GM21515 (cell line): Measurements from ENCODE around the gene RAPGEF3.

Source experiments
- ATAC-seq: cut with Tn5 transposase; IDR thresholded peaks from one replicate; pipeline ENCODE4 v1.9.1; 2021; ENCODE audit not compliant: unreplicated experiment

RAPGEF3 gene

GRCh38 chr12:47725893-47726292, 32.8 kb downstream of the RAPGEF3 start:
- ATAC-seq = peak; percentile 77

GRCh38 chr12:47725091-47725772, 33.4 kb downstream of the RAPGEF3 start, which contains the start of gene ENDOU:
Gene ENDOU (minus strand): TSS chr12:47725490. CDS start chr12:47725413, 77 bp downstream.
- ATAC-seq = no peak

- ATAC-seq = no peak
Measured at GRCh38 chr12:47722941-47723631, 35.6 kb downstream of the RAPGEF3 start.

- ATAC-seq = no peak
Measured at GRCh38 chr12:47722136-47722834, 36.4 kb downstream of the RAPGEF3 start.

- no peak for ATAC-seq
Measured at GRCh38 chr12:47721431-47721973, 37.2 kb downstream of the RAPGEF3 start.

GRCh38 chr12:47718531-47718930, 40.1 kb downstream of the RAPGEF3 start:
- no peak for ATAC-seq

- no peak for ATAC-seq
Measured at GRCh38 chr12:47717443-47718193, 41.1 kb downstream of the RAPGEF3 start.

- ATAC-seq = no peak
Measured at GRCh38 chr12:47717046-47717442, 41.6 kb downstream of the RAPGEF3 start.

GRCh38 chr12:47715877-47716548, 42.7 kb downstream of the RAPGEF3 start:
- no peak for ATAC-seq

GRCh38 chr12:47715393-47715876, 43.2 kb downstream of the RAPGEF3 start:
- peak; percentile 71 for ATAC-seq

- no peak for ATAC-seq
Measured at GRCh38 chr12:47714826-47715386, 43.8 kb downstream of the RAPGEF3 start.

- ATAC-seq = no peak
Measured at GRCh38 chr12:47712171-47712570, 46.5 kb downstream of the RAPGEF3 start.

- no peak for ATAC-seq
Measured at GRCh38 chr12:47711448-47711847, 47.2 kb downstream of the RAPGEF3 start.

- ATAC-seq = no peak
Measured at GRCh38 chr12:47710278-47710677, 48.4 kb downstream of the RAPGEF3 start.

GRCh38 chr12:47709671-47710070, 49.0 kb downstream of the RAPGEF3 start:
- no peak for ATAC-seq

- no peak for ATAC-seq
Measured at GRCh38 chr12:47709237-47709636, 49.4 kb downstream of the RAPGEF3 start.

- no peak for ATAC-seq
Measured at GRCh38 chr12:47707905-47708543, 50.7 kb downstream of the RAPGEF3 start.

- ATAC-seq = no peak
Measured at GRCh38 chr12:47707355-47707754, 51.3 kb downstream of the RAPGEF3 start.
